HG03439 (cell line): ENCODE data around the gene PCCA.
"Not testable (repeated sequence)": the region's sequence is repeated elsewhere in the genome, so short reads cannot be mapped to it uniquely, and the experiment has no call there.

Experiments used
- ATAC-seq: cut with Tn5 transposase; IDR thresholded peaks from one replicate; pipeline ENCODE4 v1.9.1; 2021; ENCODE audit warnings: mild to moderate bottlenecking, moderate library complexity; ENCODE audit not compliant: unreplicated experiment

The PCCA gene

DNA sequence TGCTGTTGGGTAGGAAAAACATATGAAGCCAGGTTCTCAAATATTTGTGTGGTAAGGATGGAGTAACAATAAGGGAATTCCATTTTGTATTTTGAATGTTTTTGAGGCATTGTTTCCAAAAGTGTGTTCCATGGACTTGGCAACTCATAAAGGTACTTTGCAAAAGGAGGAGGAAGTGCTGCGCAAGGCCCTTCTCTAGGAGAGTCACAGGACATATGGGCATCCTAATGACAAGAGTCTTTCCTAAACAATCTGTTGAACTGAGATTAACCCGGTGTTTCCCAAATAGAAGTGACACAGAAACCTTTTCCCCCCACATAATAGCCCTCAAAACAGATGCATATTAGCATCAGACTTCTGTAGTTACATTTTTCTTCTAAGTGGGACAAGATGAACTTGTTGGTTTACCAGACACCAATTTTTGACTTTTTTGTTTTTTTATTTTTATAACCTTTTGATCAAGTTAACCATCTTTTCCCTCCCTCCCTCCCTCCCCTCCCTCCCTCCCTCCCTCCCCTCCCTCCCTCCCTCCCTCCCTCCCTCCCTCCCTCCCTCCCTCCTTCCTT is 209.3 kb downstream of the PCCA start:
- ATAC-seq, result no peak

- ATAC-seq, result no peak
Observed at GRCh38 chr13:100298691-100299090, 209.8 kb downstream of the PCCA start.

DNA sequence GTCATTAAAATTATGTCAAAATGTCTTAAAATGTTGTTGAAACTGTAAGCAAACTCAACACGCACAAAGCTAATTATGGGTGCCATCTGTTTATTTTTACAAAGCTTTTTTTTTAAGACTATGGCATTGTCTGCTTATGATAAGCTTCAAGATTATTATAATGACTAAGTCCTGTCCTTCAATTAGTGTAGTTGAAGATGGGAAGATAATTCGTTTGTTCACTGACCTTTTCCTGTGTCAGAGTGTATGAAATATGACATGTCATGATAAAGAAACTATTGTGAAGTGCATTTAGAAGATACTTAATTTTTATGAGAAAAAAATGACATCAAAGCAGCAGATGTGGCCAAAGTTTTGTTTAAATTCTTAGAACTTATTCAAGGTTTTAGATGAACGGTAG is 211.3 kb downstream of the PCCA start:
- no peak for ATAC-seq

DNA sequence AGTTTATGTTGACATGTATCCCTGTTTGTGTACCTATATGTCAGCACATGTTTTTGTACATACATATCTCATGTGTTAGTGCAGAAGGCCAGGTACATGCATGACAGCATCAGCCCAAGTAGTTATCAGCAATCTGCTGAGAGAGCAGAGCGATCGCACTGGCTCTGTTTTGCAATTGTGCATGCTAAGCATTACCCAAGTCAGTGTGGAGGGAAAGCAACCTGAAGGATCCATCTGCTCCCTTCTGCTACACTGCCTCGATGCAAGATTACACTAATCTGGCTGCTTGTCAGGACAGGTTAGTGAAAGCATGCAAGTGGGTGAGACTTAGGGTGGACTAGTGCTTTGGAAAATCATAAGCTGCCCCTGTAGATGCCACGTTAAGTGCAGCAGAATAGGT is 211.8 kb downstream of the PCCA start:
- ATAC-seq, result no peak

DNA sequence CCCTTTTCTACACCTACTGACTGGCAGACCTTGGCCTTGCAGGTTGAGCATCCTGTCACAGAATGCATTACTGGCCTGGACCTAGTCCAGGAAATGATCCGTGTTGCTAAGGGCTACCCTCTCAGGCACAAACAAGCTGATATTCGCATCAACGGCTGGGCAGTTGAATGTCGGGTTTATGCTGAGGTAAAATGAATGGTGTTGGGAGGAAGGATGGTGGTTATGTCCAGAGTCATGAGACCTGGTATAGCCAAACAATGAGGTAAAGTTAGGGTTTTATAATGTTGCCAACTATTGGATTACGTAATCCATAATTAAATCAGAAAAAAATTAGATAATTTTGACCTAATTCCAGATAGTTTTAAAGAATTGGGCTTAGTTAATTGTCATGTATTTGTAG is 212.5 kb downstream of the PCCA start:
- no peak for ATAC-seq

GRCh38 chr13:100302391-100302790 is 213.5 kb downstream of the PCCA start:
- ATAC-seq, result no peak

GRCh38 chr13:100304229-100304628 is 215.3 kb downstream of the PCCA start:
- ATAC-seq, result no peak

DNA sequence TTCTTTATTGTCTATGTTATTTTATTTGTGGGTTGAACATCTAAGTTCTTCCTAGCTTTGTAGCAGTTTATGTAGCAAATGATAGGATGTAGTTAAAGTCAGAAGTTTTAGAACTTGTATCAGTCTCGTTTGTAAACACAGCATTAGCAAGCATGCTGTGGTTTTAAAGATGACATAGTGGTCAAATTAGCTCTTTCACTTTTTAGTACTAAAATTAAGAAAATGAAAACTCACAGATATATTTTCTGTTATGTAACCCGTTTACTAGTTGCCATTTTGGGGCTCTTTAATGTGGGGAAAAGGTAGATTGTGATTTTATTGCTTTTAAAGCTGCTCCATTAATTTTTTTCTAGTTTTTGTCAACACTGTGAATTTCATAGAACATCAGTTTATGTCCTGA is 216.5 kb downstream of the PCCA start:
- no peak for ATAC-seq

- ATAC-seq, result no peak
Observed at GRCh38 chr13:100306030-100306429, 217.1 kb downstream of the PCCA start.

GRCh38 chr13:100306434-100306999 is 217.6 kb downstream of the PCCA start:
- no peak for ATAC-seq

DNA sequence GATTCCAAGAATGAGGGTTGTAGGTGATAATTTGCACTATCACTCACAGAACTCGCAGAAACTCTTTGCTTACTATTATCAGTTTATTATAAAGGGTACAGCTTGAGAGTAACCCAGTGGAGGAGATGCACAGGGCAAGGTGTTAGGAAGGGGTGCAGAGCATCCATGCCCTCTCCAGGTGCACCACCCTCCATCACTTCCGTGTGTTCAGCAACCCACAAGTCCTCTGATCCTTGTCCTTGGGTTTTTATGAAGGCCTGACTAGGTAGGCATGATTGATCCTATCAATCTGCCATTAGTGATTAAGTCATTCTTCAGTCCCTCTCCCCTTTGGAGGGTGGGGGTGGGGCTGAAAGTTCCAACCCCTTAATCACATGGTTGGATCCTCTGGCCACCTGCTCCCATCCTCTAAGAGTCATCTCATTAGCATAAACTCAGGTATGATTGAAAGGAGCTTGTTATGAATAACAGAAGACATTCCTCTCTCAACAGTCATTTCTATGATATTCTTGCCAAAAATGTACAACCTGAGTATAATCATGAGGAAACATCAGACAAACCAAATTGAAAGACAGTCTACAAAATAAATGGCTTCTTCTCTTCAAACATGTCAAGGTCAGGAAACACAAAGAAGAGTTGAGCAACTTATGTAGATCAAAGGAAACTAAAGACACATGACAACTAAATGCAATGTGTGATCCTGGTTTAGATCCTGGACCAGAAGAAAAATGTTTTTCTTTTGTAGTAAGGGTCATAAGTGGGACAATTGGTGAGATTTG is 225.4 kb downstream of the PCCA start:
- no peak for ATAC-seq

- ATAC-seq, result no peak
Observed at GRCh38 chr13:100315522-100315921, 226.6 kb downstream of the PCCA start.

GRCh38 chr13:100318473-100318872 is 229.6 kb downstream of the PCCA start:
- ATAC-seq, result not testable (repeated sequence)

- ATAC-seq, result no peak
Observed at GRCh38 chr13:100323937-100324336, 235.0 kb downstream of the PCCA start.

GRCh38 chr13:100330662-100331061 is 241.8 kb downstream of the PCCA start:
- no peak for ATAC-seq

GRCh38 chr13:100333141-100333540 is 244.2 kb downstream of the PCCA start:
- ATAC-seq, result no peak

DNA sequence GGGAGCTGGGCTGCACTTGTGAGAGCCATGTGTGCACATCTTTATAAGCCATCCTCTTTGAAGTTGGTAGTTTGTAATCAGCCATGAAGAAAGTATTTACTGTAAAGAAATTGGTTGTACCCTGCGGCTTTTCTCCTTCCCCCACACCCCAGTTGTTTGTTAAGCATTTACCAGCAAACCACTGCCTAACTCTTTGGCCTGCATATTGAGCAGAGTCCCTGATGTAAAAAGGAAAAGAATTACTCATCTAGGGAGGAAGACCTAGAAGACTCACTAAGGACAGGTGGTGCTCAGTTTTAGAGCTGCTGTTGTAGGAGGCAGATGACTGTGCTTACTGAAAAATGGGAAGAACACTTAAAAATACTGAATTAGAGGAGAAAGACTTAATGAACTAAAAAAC is 245.3 kb downstream of the PCCA start:
- no peak for ATAC-seq

GRCh38 chr13:100336795-100337516 is 248.1 kb downstream of the PCCA start:
- no peak for ATAC-seq

DNA sequence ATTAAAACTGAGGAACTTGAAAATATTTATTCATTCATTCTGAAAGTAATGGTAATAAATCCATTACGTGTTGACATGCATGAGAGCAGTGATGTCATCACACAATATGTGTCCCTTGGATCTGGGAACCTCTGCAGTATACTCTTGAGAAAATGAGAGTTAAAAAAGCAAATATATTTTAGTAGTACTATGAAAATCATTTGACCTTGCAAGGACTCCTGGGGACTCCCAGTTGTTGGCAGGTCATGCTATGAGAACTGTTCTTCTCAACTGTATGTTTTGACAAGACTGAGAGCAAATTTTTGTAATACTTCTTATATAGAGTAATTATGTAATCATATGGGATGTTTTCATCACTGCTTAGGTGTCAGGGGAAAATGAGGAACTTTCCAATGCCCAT is 249.4 kb downstream of the PCCA start:
- no peak for ATAC-seq

GRCh38 chr13:100339411-100339940 is 250.6 kb downstream of the PCCA start:
- no peak for ATAC-seq

- no peak for ATAC-seq
Observed at GRCh38 chr13:100340865-100341264, 252.0 kb downstream of the PCCA start.

GRCh38 chr13:100341327-100341726 is 252.4 kb downstream of the PCCA start:
- ATAC-seq, result no peak
